Right lobe of liver (tissue), 6 donors: Measurements from ENCODE around the gene SGCB. TPM values are rescaled to one million over a fixed set of nuclear protein-coding genes. Genes with fewer than 3 reads are reported as not detected.

Experiments used
- ATAC-seq, 4 donors: fragments of 200-7000 bp; cut with Tn5 transposase; one replicate each; pipeline ENCODE4 v1.9.1; 2020; ENCODE audit warnings: mild to moderate bottlenecking in 4 of 4, moderate library complexity in 4 of 4
- DNase-seq, 3 donors: peaks; one replicate each; pipeline ENCODE4 v3.0.0-alpha.2; 2020
- H3K27ac ChIP-seq, 3 donors: fragments of 200-600 bp; one replicate each; pipeline ENCODE4 v1.8.0; 2022
- H3K27me3 ChIP-seq, 2 donors: fragments of 200-600 bp; one replicate each; pipeline ENCODE4 v1.8.0; 2022
- H3K36me3 ChIP-seq, 4 donors: fragments of 200-600 bp; sonication (generic) in 1 of 4; one replicate each; pipeline versions ENCODE4 v1.5.1 to v1.8.0; 2017 to 2022; ENCODE audit warnings: control low read depth in 1 of 4
- H3K4me1 ChIP-seq, 4 donors: fragments of 200-600 bp; sonication (generic) in 1 of 4; one replicate each; pipeline versions ENCODE4 v1.5.1 to v1.8.0; 2017 to 2022; ENCODE audit warnings: control low read depth in 1 of 4
- H3K4me3 ChIP-seq, 3 donors: fragments of 200-600 bp; one replicate each; pipeline ENCODE4 v1.8.0; 2022
- H3K9me3 ChIP-seq, 4 donors: fragments of 200-600 bp; sonication (generic) in 1 of 4; one replicate each; pipeline versions ENCODE4 v1.5.1 to v1.8.0; 2017 to 2022; ENCODE audit warnings: control low read depth in 1 of 4
- CTCF ChIP-seq, 4 donors: fragments of 200-600 bp in 3 of 4; fragments of 450-650 bp in 1 of 4; IDR thresholded peaks; one replicate each; pipeline versions ENCODE4 v1.5.1 to v1.8.0; 2016 to 2022; ENCODE audit warnings: antibody characterized with exemption in 4 of 4, mild to moderate bottlenecking in 2 of 4
- POLR2A ChIP-seq: fragments of 450-650 bp; IDR thresholded peaks from one replicate; pipeline ENCODE4 v1.6.1; 2017; ENCODE audit warnings: antibody characterized with exemption, mild to moderate bottlenecking
- WGBS: methylation state at CpG from one replicate; pipeline ENCODE4 v1.1.6; 2018; ENCODE audit warnings: low coverage, low lambda C conversion rate; ENCODE audit not compliant: insufficient coverage; ENCODE audit errors: missing lambda C conversion rate; 5-methylcytosine and 5-hydroxymethylcytosine counted together
- intact Hi-C, 2 donors: fragments of 100-400 bp; cut with DNase I; formaldehyde crosslinking; loops; one replicate each; pipeline versions ENCODE4 v1.11.2 to v1.14.1; 2022
- total RNA-seq, 6 experiments: library from RNA; depleted of rRNA in 2 of 6; stranded (reverse); fragments of >200 nt in 2 of 6; fragmentation: NEBNext Ultra II Directional in 3 of 6; extraction: Animal tissue kit (Norgen Biotek cat#: 25700) in 3 of 6; gene quantifications; one replicate each; pipeline versions ENCODE4 v1.1.0 to v1.2.4, GENCODE V29; 2016 to 2023
- donor health status: DM: no; HTN: yes; CAD: no.
- donor health status: DM: no; HTN: no; CAD: no.
- donor health status: DM: no; HTN: no; CAD: no.
- donor health status: DM: no; HTN: yes; CAD: no.
- donor health status: DM: no; HTN: yes; CAD: no.

Gene SGCB
- total RNA-seq, 6 experiments from 2014 or later = 5.7 to 17.3 (median 8.3) TPM

- TF ChIP-seq POLR2A = no peak
- TF ChIP-seq CTCF (IDR thresholded peaks at IDR 0.05) = no peak
- Histone ChIP-seq H3K9me3 (no peaks in the 10 kb centered on the region), H3K27ac (no peak overlapping the region), H3K36me3 (no peaks in the 10 kb centered on the region), H3K27me3 (no peaks in the 10 kb centered on the region), H3K4me3 (peak overlapping the region; percentile 50 to 67 (median 60)), H3K4me1 (peaks cover 0 to 8% (median 3%) of the 10 kb centered on the region in 4 donors)
- DNase-seq (no peak), ATAC-seq (peak in 1 of 4 donors; percentile 8)
- 56% methylated on average over 7 of the region's 7 CpGs for WGBS
- intact Hi-C loops = no loop called here
These were observed 1.1 kb downstream of the SGCB start for GRCh38 chr4:52036886-52037530.

- H3K27ac ChIP-seq = no peak overlapping the region
- no peak for TF ChIP-seq POLR2A
- TF ChIP-seq CTCF (IDR thresholded peaks at IDR 0.05) = no peak
- no peaks in the 10 kb centered on the region for H3K9me3 ChIP-seq
- no peak for ATAC-seq
- no peaks in the 10 kb centered on the region for H3K27me3 ChIP-seq
- 87% methylated on average over 2 of the region's 2 CpGs for WGBS
- no peak for DNase-seq
- intact Hi-C loops = no loop called here
- H3K36me3 ChIP-seq = no peaks in the 10 kb centered on the region
- no peak overlapping the region for H3K4me3 ChIP-seq
- H3K4me1 ChIP-seq = peaks cover 0 to 8% (median 3%) of the 10 kb centered on the region in 4 donors
These were observed 2.9 kb downstream of the SGCB start for GRCh38 chr4:52035190-52035589.

GRCh38 chr4:52032005-52032404 lies 6.1 kb downstream of the SGCB start:
- no peaks in the 10 kb centered on the region for H3K9me3 ChIP-seq
- H3K4me1 ChIP-seq = peaks cover 0 to under 1% (median 0%) of the 10 kb centered on the region in 4 donors
- H3K27ac ChIP-seq = no peak overlapping the region
- ATAC-seq = no peak
- intact Hi-C loops = no loop called here
- no peaks in the 10 kb centered on the region for H3K27me3 ChIP-seq
- TF ChIP-seq CTCF (IDR thresholded peaks at IDR 0.05) (no peak), POLR2A (no peak)
- no peak overlapping the region for H3K4me3 ChIP-seq
- DNase-seq = no peak
- 100% methylated on average over 1 of the region's 1 CpG for WGBS
- H3K36me3 ChIP-seq = no peaks in the 10 kb centered on the region

GRCh38 chr4:52028970-52029369 lies 9.1 kb downstream of the SGCB start:
- WGBS = 81% methylated on average over 1 of the region's 1 CpG
- intact Hi-C loops = loop anchor here in 1 of 2 donors (10.0 kb wide), 1 partner anchor 124 kb away; no protein-coding TSS in a partner anchor

More at GRCh38 chr4:52028970-52029369, 9.1 kb downstream of the SGCB start:
- no peak for DNase-seq
- Histone ChIP-seq H3K4me3 (no peak overlapping the region), H3K36me3 (no peaks in the 10 kb centered on the region), H3K27ac (no peak overlapping the region), H3K27me3 (no peaks in the 10 kb centered on the region), H3K4me1 (no peaks in the 10 kb centered on the region), H3K9me3 (peaks cover 0 to 3% (median 0%) of the 10 kb centered on the region in 4 donors)
- TF ChIP-seq CTCF (IDR thresholded peaks at IDR 0.05) (no peak), POLR2A (no peak)
- ATAC-seq = no peak
